ENCODE results near the gene ELAVL3. TPM values are rescaled to one million over a fixed set of nuclear protein-coding genes. Genes with fewer than 3 reads are reported as not detected.
A peak's percentile ranks its signal among the peaks of the same experiment; 100 is the strongest.

The ELAVL3 gene
- total RNA-seq, 1 donor, result not detected

GRCh38 chr19:11489378-11489777 lies 8.5 kb upstream of the ELAVL3 start:
- TF ChIP-seq, protein P1, sequence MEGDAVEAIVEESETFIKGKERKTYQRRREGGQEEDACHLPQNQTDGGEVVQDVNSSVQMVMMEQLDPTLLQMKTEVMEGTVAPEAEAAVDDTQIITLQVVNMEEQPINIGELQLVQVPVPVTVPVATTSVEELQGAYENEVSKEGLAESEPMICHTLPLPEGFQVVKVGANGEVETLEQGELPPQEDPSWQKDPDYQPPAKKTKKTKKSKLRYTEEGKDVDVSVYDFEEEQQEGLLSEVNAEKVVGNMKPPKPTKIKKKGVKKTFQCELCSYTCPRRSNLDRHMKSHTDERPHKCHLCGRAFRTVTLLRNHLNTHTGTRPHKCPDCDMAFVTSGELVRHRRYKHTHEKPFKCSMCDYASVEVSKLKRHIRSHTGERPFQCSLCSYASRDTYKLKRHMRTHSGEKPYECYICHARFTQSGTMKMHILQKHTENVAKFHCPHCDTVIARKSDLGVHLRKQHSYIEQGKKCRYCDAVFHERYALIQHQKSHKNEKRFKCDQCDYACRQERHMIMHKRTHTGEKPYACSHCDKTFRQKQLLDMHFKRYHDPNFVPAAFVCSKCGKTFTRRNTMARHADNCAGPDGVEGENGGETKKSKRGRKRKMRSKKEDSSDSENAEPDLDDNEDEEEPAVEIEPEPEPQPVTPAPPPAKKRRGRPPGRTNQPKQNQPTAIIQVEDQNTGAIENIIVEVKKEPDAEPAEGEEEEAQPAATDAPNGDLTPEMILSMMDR (IDR thresholded peaks at IDR 0.05; ENCODE audit: insufficient read depth, low read depth, low read length), result no peak
- no peak overlapping the region for H3K4me3 ChIP-seq (ENCODE audit: low read depth, low read length)
- no peak for DNase-seq (ENCODE audit: low read depth)

- no peak overlapping the region for H3K4me3 ChIP-seq (ENCODE audit: low read depth, low read length)
- TF ChIP-seq, protein P1 (IDR thresholded peaks at IDR 0.05; ENCODE audit: insufficient read depth, low read depth, low read length), result no peak
- no peak for DNase-seq (ENCODE audit: low read depth)
These were observed 6.0 kb upstream of the ELAVL3 start for GRCh38 chr19:11486661-11487503.

DNA sequence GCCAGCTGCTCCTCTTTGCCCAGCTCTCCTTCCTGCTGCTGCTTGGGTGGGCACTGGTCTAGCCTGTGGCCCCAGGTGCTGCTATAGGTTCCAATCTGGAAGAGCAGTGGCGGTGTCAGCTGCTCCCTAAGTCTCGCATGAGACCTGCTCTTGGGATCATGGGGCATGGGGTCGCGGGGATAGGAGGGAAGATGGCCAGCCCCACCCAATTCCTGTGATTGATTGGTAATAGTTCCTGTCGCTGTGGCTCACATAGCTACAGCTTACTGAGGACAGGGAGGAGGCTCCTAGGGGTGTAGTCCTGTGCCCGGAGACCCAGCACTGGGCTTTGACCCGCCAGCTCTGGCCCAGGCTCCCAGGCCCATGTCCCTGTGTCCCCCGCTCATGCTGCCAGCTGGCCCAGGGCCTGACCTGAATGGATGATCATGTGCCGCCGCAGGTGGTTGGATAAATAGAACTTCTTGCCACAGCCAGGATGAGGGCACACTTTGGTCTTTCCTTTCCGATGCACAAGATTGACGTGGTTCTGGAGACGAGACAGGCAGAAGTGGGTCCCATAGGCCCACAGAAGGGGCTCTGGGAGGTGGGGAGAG lies 4.5 kb upstream of the ELAVL3 start:
- DNase-seq (ENCODE audit: low read depth), result no peak
- no peak overlapping the region for H3K4me3 ChIP-seq (ENCODE audit: low read depth, low read length)
- TF ChIP-seq, protein P1 (IDR thresholded peaks at IDR 0.05; ENCODE audit: insufficient read depth, low read depth, low read length), result no peak

DNA sequence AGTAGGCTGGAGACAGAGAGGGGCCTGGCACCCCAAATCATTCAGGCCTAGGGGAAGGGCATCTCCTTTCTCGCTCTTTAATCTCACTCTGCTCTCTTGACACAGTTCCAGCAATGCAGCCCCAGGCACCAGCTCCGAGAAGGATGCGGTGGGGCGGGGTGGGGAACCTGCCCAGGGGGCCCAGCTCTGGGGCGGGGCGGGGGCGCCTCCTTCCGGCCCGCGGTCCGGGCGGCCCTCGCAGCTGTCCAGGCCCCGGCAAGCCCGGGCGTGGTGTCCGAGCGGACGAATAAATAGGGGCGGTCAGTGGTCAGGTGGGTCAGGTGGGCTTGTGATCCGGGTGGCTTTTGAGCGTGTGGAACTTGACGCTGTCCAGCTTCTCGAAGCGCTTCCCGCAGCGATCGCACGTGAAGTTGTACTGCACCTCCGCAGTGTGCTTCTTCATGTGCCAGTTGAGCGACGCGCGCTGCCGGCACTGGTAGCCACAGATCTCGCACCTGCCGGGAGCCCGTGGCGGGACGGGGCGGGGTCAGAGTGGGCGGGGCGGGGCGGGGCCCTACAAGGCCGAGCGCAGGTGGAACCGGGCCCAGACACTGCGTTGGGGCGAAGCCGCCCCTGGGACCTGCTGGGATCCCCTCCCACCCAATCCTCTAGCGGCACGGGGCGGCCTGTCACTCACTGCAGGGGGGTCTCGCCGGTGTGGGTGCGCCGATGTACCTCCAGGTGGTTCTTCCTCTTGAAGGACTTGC lies 2.7 kb upstream of the ELAVL3 start:
- DNase-seq (ENCODE audit: low read depth), result no peak

GRCh38 chr19:11482384-11483050 lies 1.7 kb upstream of the ELAVL3 start:
- DNase-seq (ENCODE audit: low read depth), result peak; percentile 76
- TF ChIP-seq, protein P1 (IDR thresholded peaks at IDR 0.05; ENCODE audit: insufficient read depth, low read depth, low read length), result peak; percentile 91
- peak overlapping the region; percentile 48 for H3K4me3 ChIP-seq (ENCODE audit: low read depth, low read length)

More for the DNA sequence above, 2.7 kb upstream of the ELAVL3 start:
- H3K4me3 ChIP-seq (ENCODE audit: low read depth, low read length), result no peak overlapping the region
- TF ChIP-seq, protein P1 (IDR thresholded peaks at IDR 0.05; ENCODE audit: insufficient read depth, low read depth, low read length), result no peak
